Loucy (cell line): ENCODE results near the gene B3GLCT.
A peak's percentile ranks its signal among the peaks of the same experiment; 100 is the strongest.

ENCODE experiments used
- H2AFZ ChIP-seq: fragments of 200-600 bp; sonication (generic); 2 replicates; pipeline ENCODE4 v1.6.0; 2016; ENCODE audit warnings: antibody characterized with exemption, mild to moderate bottlenecking, low read length, moderate library complexity
- H3F3A ChIP-seq: fragments of 200-600 bp; 2 replicates; pipeline ENCODE4 v1.6.0; 2016; ENCODE audit warnings: antibody characterized with exemption, low read depth, mild to moderate bottlenecking
- H3K27me3 ChIP-seq: fragments of 200-600 bp; sonication (generic); 2 replicates; pipeline ENCODE4 v1.6.1; 2014; ENCODE audit warnings: low read length, mild to moderate bottlenecking; ENCODE audit not compliant: insufficient read depth, poor library complexity, severe bottlenecking
- H3K36me3 ChIP-seq: fragments of 200-600 bp; sonication (generic); 2 replicates; pipeline ENCODE4 v1.6.1; 2016; ENCODE audit warnings: low read length; ENCODE audit not compliant: insufficient read depth
- H3K4me1 ChIP-seq: fragments of 200-600 bp; sonication (generic); 2 replicates; pipeline ENCODE4 v1.5.1; 2014; ENCODE audit warnings: low read length, mild to moderate bottlenecking; ENCODE audit not compliant: insufficient read depth, poor library complexity, severe bottlenecking
- H3K4me2 ChIP-seq: fragments of 200-600 bp; sonication (generic); 2 replicates; pipeline ENCODE4 v1.6.0; 2014; ENCODE audit warnings: antibody characterized with exemption, low read length, low read depth, mild to moderate bottlenecking; ENCODE audit not compliant: poor library complexity, severe bottlenecking
- H3K4me3 ChIP-seq: fragments of 200-600 bp; sonication (generic); 2 replicates; pipeline ENCODE4 v1.5.1; 2014; ENCODE audit warnings: low read length, mild to moderate bottlenecking, mixed read lengths; ENCODE audit not compliant: poor library complexity, severe bottlenecking
- H3K79me2 ChIP-seq: fragments of 200-600 bp; sonication (generic); 2 replicates; pipeline ENCODE4 v1.6.1; 2014; ENCODE audit warnings: low read length; ENCODE audit not compliant: insufficient read depth
- H3K9ac ChIP-seq: fragments of 200-600 bp; sonication (generic); 2 replicates; pipeline ENCODE4 v1.6.0; 2014; ENCODE audit warnings: mild to moderate bottlenecking, low read depth, low read length, moderate library complexity; ENCODE audit not compliant: poor library complexity, severe bottlenecking
- H3K9me2 ChIP-seq: fragments of 200-600 bp; sonication (generic); replicated peaks from 2 replicates; pipeline ENCODE4 v1.6.1; 2016; ENCODE audit warnings: low read depth, low read length, mixed read lengths
- H3K9me3 ChIP-seq: fragments of 200-600 bp; sonication (generic); 2 replicates; pipeline ENCODE4 v1.6.1; 2014; ENCODE audit warnings: mild to moderate bottlenecking, antibody characterized with exemption, low read length, low read depth; ENCODE audit not compliant: insufficient read depth
- H4K20me1 ChIP-seq: fragments of 200-600 bp; sonication (generic); 2 replicates; pipeline ENCODE4 v1.6.0; 2014; ENCODE audit warnings: antibody characterized with exemption, low read length, mild to moderate bottlenecking; ENCODE audit not compliant: insufficient read depth, poor library complexity, severe bottlenecking
- EZH2phosphoT487 ChIP-seq: fragments of 200-600 bp; IDR thresholded peaks from 2 replicates; pipeline ENCODE4 v1.6.1; 2018; ENCODE audit warnings: antibody characterized with exemption, mild to moderate bottlenecking, moderate library complexity, borderline replicate concordance
- TF ChIP-seq, protein P1 (sequence below): fragments of 200-600 bp; sonication (generic); conservative IDR thresholded peaks from 2 replicates; pipeline ENCODE4 v1.5.1; 2014; ENCODE audit warnings: mild to moderate bottlenecking, antibody characterized with exemption, low read length

Gene B3GLCT

DNA sequence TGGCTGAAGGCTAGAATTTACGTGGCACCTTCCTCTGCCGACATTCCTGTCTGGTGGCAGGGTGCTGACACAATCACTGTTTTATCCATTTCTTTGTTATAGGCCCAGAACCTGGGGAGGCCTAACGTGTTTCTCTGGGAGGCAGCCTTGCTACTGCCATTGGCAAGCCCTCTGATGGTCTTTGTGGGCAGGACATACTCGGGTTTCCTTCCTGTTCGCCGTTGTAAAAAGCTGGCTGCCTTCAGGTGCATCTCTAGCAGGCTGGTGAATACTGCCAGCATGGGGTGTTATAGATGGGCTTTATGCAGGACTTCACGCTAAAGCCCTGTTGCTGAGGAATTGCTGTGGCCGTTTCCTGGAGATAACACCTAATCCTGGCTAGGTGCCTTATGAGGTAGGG, 28.1 kb downstream of the B3GLCT start:
- H3K4me1 ChIP-seq = peaks cover 54% of the 10 kb centered on the region
- H3K36me3 ChIP-seq = peaks cover 22% of the 10 kb centered on the region
- peak overlapping the region; percentile 69 for H3K4me3 ChIP-seq
- H3K9me2 ChIP-seq = no peaks in the 10 kb centered on the region
- no peaks in the 10 kb centered on the region for H4K20me1 ChIP-seq
- no peaks in the 10 kb centered on the region for H3K27me3 ChIP-seq
- peak overlapping the region; percentile 22 for H2AFZ ChIP-seq
- peak overlapping the region; percentile 76 for H3K9ac ChIP-seq
- peaks cover 8% of the 10 kb centered on the region; the same call in 1 of the 2 replicates for H3F3A ChIP-seq
- TF ChIP-seq, protein P1, sequence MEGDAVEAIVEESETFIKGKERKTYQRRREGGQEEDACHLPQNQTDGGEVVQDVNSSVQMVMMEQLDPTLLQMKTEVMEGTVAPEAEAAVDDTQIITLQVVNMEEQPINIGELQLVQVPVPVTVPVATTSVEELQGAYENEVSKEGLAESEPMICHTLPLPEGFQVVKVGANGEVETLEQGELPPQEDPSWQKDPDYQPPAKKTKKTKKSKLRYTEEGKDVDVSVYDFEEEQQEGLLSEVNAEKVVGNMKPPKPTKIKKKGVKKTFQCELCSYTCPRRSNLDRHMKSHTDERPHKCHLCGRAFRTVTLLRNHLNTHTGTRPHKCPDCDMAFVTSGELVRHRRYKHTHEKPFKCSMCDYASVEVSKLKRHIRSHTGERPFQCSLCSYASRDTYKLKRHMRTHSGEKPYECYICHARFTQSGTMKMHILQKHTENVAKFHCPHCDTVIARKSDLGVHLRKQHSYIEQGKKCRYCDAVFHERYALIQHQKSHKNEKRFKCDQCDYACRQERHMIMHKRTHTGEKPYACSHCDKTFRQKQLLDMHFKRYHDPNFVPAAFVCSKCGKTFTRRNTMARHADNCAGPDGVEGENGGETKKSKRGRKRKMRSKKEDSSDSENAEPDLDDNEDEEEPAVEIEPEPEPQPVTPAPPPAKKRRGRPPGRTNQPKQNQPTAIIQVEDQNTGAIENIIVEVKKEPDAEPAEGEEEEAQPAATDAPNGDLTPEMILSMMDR = no peak
- no peak for TF ChIP-seq EZH2phosphoT487
- H3K9me3 ChIP-seq = peaks cover 3% of the 10 kb centered on the region; the same call in 1 of the 2 replicates
- peak overlapping the region; percentile 81 for H3K4me2 ChIP-seq
- peaks cover 49% of the 10 kb centered on the region for H3K79me2 ChIP-seq

DNA sequence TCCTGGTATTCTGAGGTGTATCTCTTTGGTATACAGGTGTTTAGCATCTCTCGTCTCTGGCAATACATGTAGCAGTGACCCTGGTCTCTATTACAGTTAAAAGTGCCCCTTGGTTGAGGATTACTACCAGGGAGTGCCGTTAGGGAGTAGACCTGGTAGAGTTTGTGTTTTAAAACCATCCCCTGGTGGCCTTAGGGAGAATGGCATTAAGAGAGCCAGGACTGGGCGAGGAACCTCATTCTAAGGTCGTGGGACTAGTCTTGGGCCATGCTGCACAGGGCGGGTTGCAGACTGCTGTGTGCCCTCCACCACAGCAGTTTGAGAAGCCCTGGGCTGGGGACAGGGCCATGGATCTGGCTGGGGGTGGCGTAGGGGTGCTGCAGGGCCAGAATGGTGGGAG, 35.0 kb downstream of the B3GLCT start:
- Histone ChIP-seq H3K4me2 (peak overlapping the region; percentile 21), H3K4me3 (no peak overlapping the region), H4K20me1 (no peaks in the 10 kb centered on the region), H3K27me3 (no peaks in the 10 kb centered on the region), H3K9me2 (no peaks in the 10 kb centered on the region), H3K36me3 (peaks cover 16% of the 10 kb centered on the region), H3K9ac (no peak overlapping the region), H3K9me3 (peaks cover 3% of the 10 kb centered on the region; the same call in 1 of the 2 replicates), H3K4me1 (peaks cover 20% of the 10 kb centered on the region), H3K79me2 (peaks cover 77% of the 10 kb centered on the region), H2AFZ (no peak overlapping the region), H3F3A (no peaks in the 10 kb centered on the region)
- TF ChIP-seq, protein P1 = peak; percentile 67
- no peak for TF ChIP-seq EZH2phosphoT487

DNA sequence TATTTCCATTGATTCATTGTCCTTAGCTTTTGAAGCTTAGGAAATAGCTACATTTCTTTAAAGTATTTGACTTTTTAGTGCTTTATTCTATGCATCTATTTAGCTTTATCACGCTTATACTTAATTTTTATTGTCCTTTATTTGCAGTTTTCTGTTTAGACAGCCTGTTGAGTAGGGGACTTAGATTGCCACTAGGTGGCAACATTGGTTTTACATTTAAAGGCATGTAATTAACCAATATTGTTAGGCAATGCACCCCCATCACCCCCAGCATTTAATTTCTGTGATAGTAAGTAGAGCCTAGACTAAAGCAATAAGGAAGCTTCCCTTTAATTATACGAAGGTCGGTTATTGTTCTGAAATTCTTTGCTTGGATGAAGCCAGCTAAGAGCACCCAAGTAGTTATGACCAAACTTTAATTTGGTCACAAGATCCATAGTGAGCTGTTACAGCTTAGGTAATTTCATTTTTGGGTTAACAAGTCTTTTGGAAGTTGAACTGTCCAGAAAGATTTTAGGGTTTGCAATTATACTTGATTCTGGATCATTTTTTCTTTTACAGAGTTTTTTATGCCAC, 36.5 kb downstream of the B3GLCT start:
- Histone ChIP-seq H4K20me1 (no peaks in the 10 kb centered on the region), H3F3A (no peaks in the 10 kb centered on the region), H3K9me2 (no peaks in the 10 kb centered on the region), H3K9me3 (peaks cover 3% of the 10 kb centered on the region; the same call in 1 of the 2 replicates), H3K79me2 (peaks cover 72% of the 10 kb centered on the region), H3K4me2 (no peak overlapping the region), H3K9ac (no peak overlapping the region), H3K4me3 (no peak overlapping the region), H3K36me3 (peaks cover 13% of the 10 kb centered on the region), H3K4me1 (peaks cover 9% of the 10 kb centered on the region), H2AFZ (no peak overlapping the region), H3K27me3 (no peaks in the 10 kb centered on the region)
- no peak for TF ChIP-seq EZH2phosphoT487
- TF ChIP-seq, protein P1 = peak; percentile 93
